Neural cell (in vitro differentiated cells): ENCODE data around the gene ADGRB3. TPM values are rescaled to one million over a fixed set of nuclear protein-coding genes. Genes with fewer than 3 reads are reported as not detected.

ENCODE experiments used
- H2AFZ ChIP-seq: fragments of 200-600, 300-800 bp; sonication (generic), shearing (Covaris generic); 2 replicates; pipeline ENCODE4 v1.6.0; 2014; ENCODE audit warnings: low read depth, mild to moderate bottlenecking, antibody characterized with exemption, low read length, moderate library complexity
- H3F3A ChIP-seq: fragments of 200-600 bp; shearing (Covaris generic); 2 replicates; pipeline ENCODE4 v1.6.1; 2016; ENCODE audit warnings: mild to moderate bottlenecking, moderate library complexity, mixed read lengths, antibody characterized with exemption, low read length; ENCODE audit not compliant: insufficient read depth, poor library complexity, severe bottlenecking
- H3K27ac ChIP-seq: fragments of 200-600, 300-800 bp; sonication (generic), shearing (Covaris generic); 2 replicates; pipeline ENCODE4 v1.5.1; 2014; ENCODE audit warnings: mild to moderate bottlenecking, low read length, moderate library complexity
- H3K27me3 ChIP-seq: fragments of 300-800, 200-600 bp; sonication (generic), shearing (Covaris generic); 2 replicates; pipeline ENCODE4 v1.6.0; 2014; ENCODE audit warnings: mild to moderate bottlenecking, low read depth, low read length, moderate library complexity; ENCODE audit not compliant: insufficient read depth
- H3K36me3 ChIP-seq: fragments of 300-800, 200-600 bp; sonication (generic), shearing (Covaris generic); 2 replicates; pipeline ENCODE4 v1.5.1; 2014; ENCODE audit warnings: mild to moderate bottlenecking, antibody characterized with exemption, low read length, moderate library complexity; ENCODE audit not compliant: insufficient read depth
- H3K4me2 ChIP-seq: fragments of 300-800, 200-600 bp; sonication (generic), shearing (Covaris generic); 2 replicates; pipeline ENCODE4 v1.6.0; 2014; ENCODE audit warnings: mild to moderate bottlenecking, low read length
- H3K4me3 ChIP-seq: fragments of 300-800, 200-600 bp; sonication (generic), shearing (Covaris generic); 2 replicates; pipeline ENCODE4 v1.5.1; 2014; ENCODE audit warnings: mild to moderate bottlenecking, low read length, moderate library complexity
- H3K79me2 ChIP-seq: fragments of 200-600 bp; shearing (Covaris generic); replicated peaks from 2 replicates; pipeline ENCODE4 v1.6.0; 2014; ENCODE audit warnings: mild to moderate bottlenecking, low read length, moderate library complexity; ENCODE audit not compliant: insufficient read depth
- H3K9ac ChIP-seq: fragments of 300-800, 200-600 bp; sonication (generic), shearing (Covaris generic); 2 replicates; pipeline ENCODE4 v1.6.1; 2016; ENCODE audit warnings: mild to moderate bottlenecking, low read length, mixed read lengths
- H3K9me2 ChIP-seq: fragments of 200-600 bp; shearing (Covaris generic); 2 replicates; pipeline ENCODE4 v1.6.1; 2016; ENCODE audit warnings: mild to moderate bottlenecking, low read length, mixed read lengths; ENCODE audit not compliant: insufficient read depth
- H3K9me3 ChIP-seq: fragments of 200-600, 300-800 bp; sonication (generic), shearing (Covaris generic); 2 replicates; pipeline ENCODE4 v1.6.1; 2016; ENCODE audit warnings: mild to moderate bottlenecking, mixed run types, low read length, moderate library complexity, mixed read lengths
- H4K20me1 ChIP-seq: fragments of 200-600 bp; shearing (Covaris generic); 2 replicates; pipeline ENCODE4 v1.6.1; 2016; ENCODE audit warnings: mild to moderate bottlenecking, mixed run types; ENCODE audit not compliant: insufficient read depth
- EP300 ChIP-seq: fragments of 450-650 bp; conservative IDR thresholded peaks from 2 replicates; pipeline ENCODE4 v1.6.1; 2014; ENCODE audit warnings: antibody characterized with exemption, mild to moderate bottlenecking, moderate library complexity; ENCODE audit not compliant: poor library complexity, severe bottlenecking
- EZH2 ChIP-seq: fragments of 200-600, 300-800 bp; shearing (Covaris generic), sonication (generic); IDR thresholded peaks from 2 replicates; pipeline ENCODE4 v1.6.1; 2014; ENCODE audit warnings: antibody characterized with exemption, low read length, borderline replicate concordance, mild to moderate bottlenecking; ENCODE audit not compliant: insufficient read depth, poor library complexity, severe bottlenecking
- MXI1 ChIP-seq: fragments of 450-650 bp; conservative IDR thresholded peaks from 2 replicates; pipeline ENCODE4 v1.6.1; 2014; ENCODE audit warnings: antibody characterized with exemption, mild to moderate bottlenecking; ENCODE audit not compliant: poor library complexity, severe bottlenecking
- POLR2AphosphoS5 ChIP-seq: IDR thresholded peaks from 2 replicates; pipeline ENCODE4 v1.6.1; 2012
- RAD21 ChIP-seq: fragments of 450-650 bp; conservative IDR thresholded peaks from 2 replicates; pipeline ENCODE4 v1.6.1; 2014; ENCODE audit warnings: antibody characterized with exemption, mild to moderate bottlenecking, moderate library complexity
- SMC3 ChIP-seq: fragments of 450-650 bp; conservative IDR thresholded peaks from 2 replicates; pipeline ENCODE4 v1.6.1; 2014; ENCODE audit warnings: antibody characterized with exemption, mild to moderate bottlenecking, moderate library complexity; ENCODE audit not compliant: poor library complexity
- TAF1 ChIP-seq: IDR thresholded peaks from 2 replicates; pipeline ENCODE4 v1.6.1; 2012; ENCODE audit warnings: low read depth
- polyA plus RNA-seq: library from polyadenylated mRNA; depleted of rRNA; stranded (reverse); fragments of >200 nt; gene quantifications from 2 replicates; pipeline ENCODE4 v1.2.3, GENCODE V29; 2014
- TF ChIP-seq, protein P1 (sequence below): IDR thresholded peaks from 2 replicates; pipeline ENCODE4 v1.6.1; 2012; ENCODE audit warnings: borderline replicate concordance
- TF ChIP-seq, protein P2 (sequence below): fragments of 450-650 bp; IDR thresholded peaks from 2 replicates; pipeline ENCODE4 v1.5.1; 2014; ENCODE audit warnings: antibody characterized with exemption, mild to moderate bottlenecking, moderate library complexity; ENCODE audit not compliant: poor library complexity, severe bottlenecking

ADGRB3 gene
- polyA plus RNA-seq, 1 donor from 2014 or later: 66.5 TPM

GRCh38 chr6:68895929-68896328, 260.8 kb downstream of the ADGRB3 start:
- Histone ChIP-seq H3K4me3 (no peak overlapping the region), H2AFZ (no peak overlapping the region), H4K20me1 (no peaks in the 10 kb centered on the region), H3K27me3 (no peaks in the 10 kb centered on the region), H3K4me2 (no peak overlapping the region), H3F3A (no peaks in the 10 kb centered on the region), H3K79me2 (no peaks in the 10 kb centered on the region), H3K27ac (no peak overlapping the region), H3K9ac (no peak overlapping the region), H3K9me3 (no peaks in the 10 kb centered on the region), H3K36me3 (no peaks in the 10 kb centered on the region), H3K9me2 (no peaks in the 10 kb centered on the region)
- TF ChIP-seq TAF1: no peak
- no peak for TF ChIP-seq MXI1
- TF ChIP-seq, protein P1, sequence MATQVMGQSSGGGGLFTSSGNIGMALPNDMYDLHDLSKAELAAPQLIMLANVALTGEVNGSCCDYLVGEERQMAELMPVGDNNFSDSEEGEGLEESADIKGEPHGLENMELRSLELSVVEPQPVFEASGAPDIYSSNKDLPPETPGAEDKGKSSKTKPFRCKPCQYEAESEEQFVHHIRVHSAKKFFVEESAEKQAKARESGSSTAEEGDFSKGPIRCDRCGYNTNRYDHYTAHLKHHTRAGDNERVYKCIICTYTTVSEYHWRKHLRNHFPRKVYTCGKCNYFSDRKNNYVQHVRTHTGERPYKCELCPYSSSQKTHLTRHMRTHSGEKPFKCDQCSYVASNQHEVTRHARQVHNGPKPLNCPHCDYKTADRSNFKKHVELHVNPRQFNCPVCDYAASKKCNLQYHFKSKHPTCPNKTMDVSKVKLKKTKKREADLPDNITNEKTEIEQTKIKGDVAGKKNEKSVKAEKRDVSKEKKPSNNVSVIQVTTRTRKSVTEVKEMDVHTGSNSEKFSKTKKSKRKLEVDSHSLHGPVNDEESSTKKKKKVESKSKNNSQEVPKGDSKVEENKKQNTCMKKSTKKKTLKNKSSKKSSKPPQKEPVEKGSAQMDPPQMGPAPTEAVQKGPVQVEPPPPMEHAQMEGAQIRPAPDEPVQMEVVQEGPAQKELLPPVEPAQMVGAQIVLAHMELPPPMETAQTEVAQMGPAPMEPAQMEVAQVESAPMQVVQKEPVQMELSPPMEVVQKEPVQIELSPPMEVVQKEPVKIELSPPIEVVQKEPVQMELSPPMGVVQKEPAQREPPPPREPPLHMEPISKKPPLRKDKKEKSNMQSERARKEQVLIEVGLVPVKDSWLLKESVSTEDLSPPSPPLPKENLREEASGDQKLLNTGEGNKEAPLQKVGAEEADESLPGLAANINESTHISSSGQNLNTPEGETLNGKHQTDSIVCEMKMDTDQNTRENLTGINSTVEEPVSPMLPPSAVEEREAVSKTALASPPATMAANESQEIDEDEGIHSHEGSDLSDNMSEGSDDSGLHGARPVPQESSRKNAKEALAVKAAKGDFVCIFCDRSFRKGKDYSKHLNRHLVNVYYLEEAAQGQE: no peak
- TF ChIP-seq, protein P2, sequence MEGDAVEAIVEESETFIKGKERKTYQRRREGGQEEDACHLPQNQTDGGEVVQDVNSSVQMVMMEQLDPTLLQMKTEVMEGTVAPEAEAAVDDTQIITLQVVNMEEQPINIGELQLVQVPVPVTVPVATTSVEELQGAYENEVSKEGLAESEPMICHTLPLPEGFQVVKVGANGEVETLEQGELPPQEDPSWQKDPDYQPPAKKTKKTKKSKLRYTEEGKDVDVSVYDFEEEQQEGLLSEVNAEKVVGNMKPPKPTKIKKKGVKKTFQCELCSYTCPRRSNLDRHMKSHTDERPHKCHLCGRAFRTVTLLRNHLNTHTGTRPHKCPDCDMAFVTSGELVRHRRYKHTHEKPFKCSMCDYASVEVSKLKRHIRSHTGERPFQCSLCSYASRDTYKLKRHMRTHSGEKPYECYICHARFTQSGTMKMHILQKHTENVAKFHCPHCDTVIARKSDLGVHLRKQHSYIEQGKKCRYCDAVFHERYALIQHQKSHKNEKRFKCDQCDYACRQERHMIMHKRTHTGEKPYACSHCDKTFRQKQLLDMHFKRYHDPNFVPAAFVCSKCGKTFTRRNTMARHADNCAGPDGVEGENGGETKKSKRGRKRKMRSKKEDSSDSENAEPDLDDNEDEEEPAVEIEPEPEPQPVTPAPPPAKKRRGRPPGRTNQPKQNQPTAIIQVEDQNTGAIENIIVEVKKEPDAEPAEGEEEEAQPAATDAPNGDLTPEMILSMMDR: no peak
- no peak for TF ChIP-seq RAD21
- TF ChIP-seq EP300: no peak
- no peak for TF ChIP-seq POLR2AphosphoS5
- TF ChIP-seq EZH2: no peak
- no peak for TF ChIP-seq SMC3

- Histone ChIP-seq H3F3A (no peaks in the 10 kb centered on the region), H3K27me3 (no peaks in the 10 kb centered on the region), H3K9ac (no peak overlapping the region), H3K4me3 (no peak overlapping the region), H3K36me3 (no peaks in the 10 kb centered on the region), H3K79me2 (no peaks in the 10 kb centered on the region), H3K4me2 (no peak overlapping the region), H4K20me1 (no peaks in the 10 kb centered on the region), H3K9me3 (no peaks in the 10 kb centered on the region), H2AFZ (no peak overlapping the region), H3K27ac (no peak overlapping the region), H3K9me2 (no peaks in the 10 kb centered on the region)
- TF ChIP-seq RAD21: no peak
- no peak for TF ChIP-seq EZH2
- TF ChIP-seq POLR2AphosphoS5: no peak
- TF ChIP-seq, protein P2: no peak
- no peak for TF ChIP-seq MXI1
- TF ChIP-seq, protein P1: no peak
- no peak for TF ChIP-seq EP300
- no peak for TF ChIP-seq TAF1
- no peak for TF ChIP-seq SMC3
These were observed 266.0 kb downstream of the ADGRB3 start for GRCh38 chr6:68901044-68901443.
